IPS DF 4.7 (cell line): ENCODE results near the gene CDK11A.
"Not testable (repeated sequence)": the region's sequence is repeated elsewhere in the genome, so short reads cannot be mapped to it uniquely, and the experiment has no call there.

Experiments used
- DNase-seq: peaks from one replicate; pipeline ENCODE4 v3.0.0-alpha.2; 2013; ENCODE audit warnings: low spot score; ENCODE audit errors: extremely low read depth

CDK11A gene

GRCh38 chr1:1684031-1684681 lies 40.0 kb downstream of the CDK11A start:
- DNase-seq, result no peak

DNA sequence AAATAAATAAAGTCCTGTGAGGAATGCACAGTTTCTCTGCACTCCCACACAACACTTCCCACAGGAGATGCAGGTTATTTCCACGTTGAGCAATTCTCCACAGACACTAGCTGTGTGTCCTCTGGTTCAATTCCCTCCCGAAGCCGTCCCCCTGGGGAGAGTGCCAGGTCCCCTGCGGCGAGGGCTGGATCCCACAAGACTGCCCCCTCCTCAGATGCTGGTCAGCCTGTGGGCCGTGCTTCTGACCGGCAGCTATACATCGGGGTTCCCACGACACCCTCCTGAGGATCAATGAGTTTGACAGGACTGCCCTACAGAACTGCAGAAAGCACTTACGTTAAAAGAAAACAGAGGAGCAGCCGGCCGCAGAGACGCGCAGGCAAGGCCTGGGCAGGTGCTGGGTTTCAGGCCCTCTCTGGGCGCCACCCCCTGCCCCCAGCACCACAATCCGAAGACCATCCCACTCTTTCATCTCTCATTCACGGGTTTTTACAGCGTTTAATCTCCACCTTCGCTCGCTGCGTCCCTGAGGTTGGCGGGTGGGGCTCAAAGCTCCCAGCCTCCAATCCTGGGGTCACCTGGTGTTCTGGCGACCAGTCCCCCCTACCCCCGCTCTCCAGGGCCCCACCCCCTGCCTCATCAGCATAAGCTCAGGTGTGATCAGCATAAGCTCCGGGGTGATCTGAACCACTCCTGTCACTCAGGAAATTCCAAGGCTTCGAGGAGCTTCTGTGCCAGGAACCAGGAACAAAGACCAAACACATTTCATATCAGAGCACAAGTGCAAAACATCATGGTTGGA lies 40.9 kb downstream of the CDK11A start:
- DNase-seq, result no peak

GRCh38 chr1:1680912-1681273 lies 43.3 kb downstream of the CDK11A start:
- no peak for DNase-seq

- no peak for DNase-seq
Observed at GRCh38 chr1:1680031-1680911, 43.9 kb downstream of the CDK11A start.

DNA sequence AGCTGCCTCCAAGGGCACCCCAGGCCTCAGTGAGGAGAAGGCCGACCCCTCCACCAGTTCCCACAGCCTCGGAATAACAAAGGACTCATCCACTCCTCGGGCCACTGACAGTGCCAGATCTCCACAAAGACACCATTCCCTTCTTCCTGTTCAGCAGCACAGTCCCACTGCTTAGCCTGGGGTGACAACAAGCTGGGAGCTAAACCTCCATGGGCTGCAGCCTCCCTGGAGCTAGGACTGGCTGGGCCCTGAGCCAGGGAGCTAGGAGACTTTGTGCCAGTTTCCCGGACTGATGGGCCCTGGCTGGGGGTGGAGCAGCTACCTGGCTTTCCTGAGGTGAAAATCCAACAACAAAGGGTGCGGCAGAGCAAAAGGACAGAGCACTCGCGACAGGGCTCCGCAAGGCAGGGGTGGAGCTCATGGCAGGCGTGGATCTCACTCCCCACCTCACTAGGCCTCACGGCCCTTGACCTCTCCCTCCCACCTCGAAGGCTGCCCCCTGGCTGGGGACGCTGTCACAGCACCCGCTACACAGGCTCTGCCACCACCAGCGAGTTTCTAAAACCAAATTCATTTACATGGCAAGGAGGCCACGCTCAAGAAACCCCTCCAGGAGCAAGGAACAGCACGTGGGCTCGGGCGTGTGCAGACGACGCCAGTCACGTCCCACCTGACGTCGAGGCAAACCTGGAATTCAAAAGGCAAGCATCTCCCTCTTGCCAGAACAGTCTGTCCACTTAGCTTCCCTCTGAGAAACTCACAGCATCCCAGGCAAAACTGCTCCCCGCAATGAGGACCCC lies 45.4 kb downstream of the CDK11A start:
- DNase-seq, result no peak

GRCh38 chr1:1677718-1678580 lies 46.2 kb downstream of the CDK11A start:
- DNase-seq, result no peak

DNA sequence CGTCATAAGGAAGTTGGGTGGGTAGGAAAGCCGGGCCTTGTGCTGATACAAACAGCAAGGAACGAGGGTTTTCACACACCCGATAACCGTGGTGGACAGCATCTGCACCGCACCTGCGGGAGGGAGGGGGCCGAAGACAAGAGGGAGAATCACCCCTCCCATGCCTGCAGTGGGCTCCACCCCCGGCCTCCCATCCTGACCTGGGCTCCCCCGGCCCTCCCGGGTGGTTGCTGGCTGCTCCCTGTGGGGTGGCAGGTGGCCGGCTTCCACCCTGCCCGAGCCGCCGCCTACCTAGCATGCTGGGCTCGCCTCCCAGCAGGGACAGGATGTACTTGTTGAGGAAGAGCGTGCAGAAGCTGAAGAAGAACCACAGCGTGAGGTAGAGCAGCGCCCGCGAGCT lies 48.1 kb downstream of the CDK11A start:
- DNase-seq, result not testable (repeated sequence)

DNA sequence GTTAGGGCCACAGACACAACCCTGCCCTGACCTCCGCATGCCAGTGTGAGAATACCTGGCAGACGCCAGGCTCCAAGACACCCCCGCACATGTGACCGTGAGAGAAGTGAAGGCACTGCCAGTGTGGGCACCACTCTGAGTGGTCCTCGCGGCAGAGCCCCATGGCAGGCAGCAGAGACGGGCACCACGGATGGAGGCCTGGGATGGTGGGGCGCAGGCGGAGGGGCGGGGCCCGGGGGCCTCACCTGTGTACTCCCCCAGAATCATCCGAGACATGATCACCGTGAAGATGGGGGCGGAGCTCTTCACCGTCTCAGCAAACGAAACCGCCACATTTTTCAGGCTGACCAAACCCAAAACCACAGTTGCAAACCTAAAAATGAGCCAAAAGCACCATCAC lies 48.9 kb downstream of the CDK11A start:
- DNase-seq, result not testable (repeated sequence)

DNA sequence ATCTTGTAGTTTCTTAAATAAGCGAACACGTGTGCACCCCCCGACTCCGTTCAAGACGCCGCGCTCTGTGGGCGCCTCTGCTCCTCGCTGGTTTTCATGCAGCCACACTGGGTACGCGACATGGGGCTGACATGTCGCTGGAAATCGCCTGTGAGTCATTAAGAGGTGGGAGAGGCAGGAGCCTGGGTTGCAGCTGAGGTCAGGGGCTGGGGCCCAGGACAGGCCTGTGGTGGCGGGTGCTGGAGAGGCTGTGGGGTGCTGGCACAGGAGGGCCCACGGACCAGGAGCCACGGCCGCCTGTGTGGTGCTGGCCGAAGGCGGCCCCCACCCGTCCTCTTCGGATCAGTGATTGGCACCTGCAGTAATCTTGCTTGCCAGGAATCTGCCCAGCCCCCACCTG lies 49.4 kb downstream of the CDK11A start:
- not testable (repeated sequence) for DNase-seq

- DNase-seq, result no peak
Observed at GRCh38 chr1:1672181-1672965, 51.8 kb downstream of the CDK11A start.

GRCh38 chr1:1671365-1672119 lies 52.6 kb downstream of the CDK11A start:
- no peak for DNase-seq

DNA sequence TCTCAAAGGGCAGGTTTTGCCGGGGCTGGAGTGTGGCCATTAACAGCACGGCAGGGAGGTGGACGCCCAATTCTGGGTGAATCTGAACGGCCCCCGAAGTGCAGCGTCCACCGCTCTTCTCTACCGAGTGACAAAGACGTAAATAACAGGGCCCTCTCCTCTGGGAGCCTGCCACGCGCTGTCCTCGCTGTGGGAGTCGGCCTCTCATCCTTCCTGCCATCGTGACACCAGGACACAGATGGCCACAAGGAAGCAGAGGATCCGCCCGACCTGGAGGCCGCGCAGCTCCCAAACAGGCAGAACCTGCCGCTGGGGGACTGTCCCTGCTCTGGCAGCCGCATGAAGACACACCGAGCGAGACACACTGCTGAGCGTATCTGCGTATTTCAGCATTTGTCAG lies 53.3 kb downstream of the CDK11A start:
- no peak for DNase-seq

GRCh38 chr1:1669468-1670440 lies 54.4 kb downstream of the CDK11A start:
- DNase-seq, result no peak

DNA sequence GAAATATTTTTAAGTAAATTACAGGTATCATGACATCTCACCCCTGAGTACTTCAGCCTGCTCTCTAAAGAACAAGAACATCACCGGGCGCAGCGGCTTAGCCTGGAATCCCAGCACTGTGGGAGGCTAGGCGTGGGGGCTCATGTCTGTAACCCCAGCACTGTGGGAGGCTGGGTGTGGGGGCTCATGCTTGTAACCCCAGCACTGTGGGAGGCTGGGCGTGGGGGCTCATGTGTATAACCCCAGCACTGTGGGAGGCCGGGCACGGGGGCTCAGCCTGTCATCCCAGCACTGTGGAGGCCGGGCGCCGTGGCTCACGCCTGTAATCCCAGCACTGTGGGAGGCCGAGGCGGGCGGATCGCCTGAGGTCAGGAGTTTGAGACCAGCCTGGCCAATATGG lies 57.6 kb downstream of the CDK11A start:
- no peak for DNase-seq

- no peak for DNase-seq
Observed at GRCh38 chr1:1665815-1666251, 58.3 kb downstream of the CDK11A start.

DNA sequence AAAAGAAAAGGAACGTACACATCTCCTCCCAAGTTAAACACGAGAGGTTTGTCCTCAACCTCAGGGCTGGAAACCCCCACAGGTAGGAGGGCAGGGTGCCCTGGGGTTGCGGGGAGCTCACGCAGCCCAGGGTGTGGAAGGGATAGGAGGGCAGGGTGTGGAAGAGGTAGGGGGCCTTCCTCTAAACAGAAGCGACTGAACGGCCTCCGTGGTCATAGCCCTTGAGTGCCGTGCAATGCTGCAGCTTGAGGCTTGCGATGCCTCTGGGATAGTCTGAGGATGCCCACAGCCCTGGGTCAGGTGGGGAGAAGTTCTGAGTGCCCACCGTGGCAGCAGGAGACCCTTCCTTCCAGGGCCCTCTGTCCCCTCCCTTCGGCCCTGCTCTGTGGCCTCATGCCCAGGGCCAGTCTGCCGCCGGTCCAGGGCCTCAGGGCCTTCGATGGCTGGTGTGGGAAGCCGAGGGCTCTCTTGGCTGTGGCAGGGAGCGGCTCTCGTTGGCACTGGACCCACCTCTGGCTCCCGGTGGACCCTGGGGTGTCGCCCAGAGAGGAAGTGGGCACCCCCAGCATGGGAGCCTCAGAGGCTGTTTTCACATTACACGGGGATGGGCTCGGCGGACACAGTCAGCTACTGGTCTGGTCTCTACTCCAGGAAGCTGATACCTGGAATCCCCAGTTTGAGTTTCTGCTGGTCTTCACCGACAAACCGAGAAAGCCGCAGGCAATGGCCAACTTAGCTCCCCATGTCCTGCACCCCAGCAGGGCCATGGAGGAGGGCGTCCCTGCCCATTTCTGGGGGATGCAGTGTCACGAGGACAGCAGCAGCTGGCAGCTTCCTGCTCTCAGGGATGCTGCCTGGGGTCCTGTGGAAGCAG lies 59.0 kb downstream of the CDK11A start:
- no peak for DNase-seq

DNA sequence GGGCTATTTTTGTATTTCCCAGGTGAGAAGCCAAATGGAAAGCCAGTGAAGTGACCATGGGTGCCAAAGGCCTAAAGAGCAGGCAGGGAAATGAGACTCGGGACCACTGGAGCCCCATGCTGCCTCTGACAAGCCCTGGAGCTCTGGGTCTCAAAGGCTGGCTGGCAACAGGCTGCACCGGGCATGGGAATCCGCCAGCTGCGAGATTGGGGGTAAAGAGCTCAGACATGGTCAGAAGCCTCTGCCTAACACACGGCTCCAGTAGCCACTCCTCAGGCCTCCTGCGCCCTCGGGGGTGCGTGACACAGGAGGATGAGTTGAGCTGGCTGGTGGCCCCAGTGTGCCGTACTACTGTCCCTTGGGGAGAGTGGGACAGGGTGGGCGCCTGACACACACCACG lies 59.8 kb downstream of the CDK11A start:
- DNase-seq, result not testable (repeated sequence)
